ENCODE results near the gene CTU2. TPM values are rescaled to one million over a fixed set of nuclear protein-coding genes. Genes with fewer than 3 reads are reported as not detected.
A peak's percentile ranks its signal among the peaks of the same experiment; 100 is the strongest.

The CTU2 gene
- total RNA-seq, 1 experiment from 2014 or later, result 20.5 TPM

DNA sequence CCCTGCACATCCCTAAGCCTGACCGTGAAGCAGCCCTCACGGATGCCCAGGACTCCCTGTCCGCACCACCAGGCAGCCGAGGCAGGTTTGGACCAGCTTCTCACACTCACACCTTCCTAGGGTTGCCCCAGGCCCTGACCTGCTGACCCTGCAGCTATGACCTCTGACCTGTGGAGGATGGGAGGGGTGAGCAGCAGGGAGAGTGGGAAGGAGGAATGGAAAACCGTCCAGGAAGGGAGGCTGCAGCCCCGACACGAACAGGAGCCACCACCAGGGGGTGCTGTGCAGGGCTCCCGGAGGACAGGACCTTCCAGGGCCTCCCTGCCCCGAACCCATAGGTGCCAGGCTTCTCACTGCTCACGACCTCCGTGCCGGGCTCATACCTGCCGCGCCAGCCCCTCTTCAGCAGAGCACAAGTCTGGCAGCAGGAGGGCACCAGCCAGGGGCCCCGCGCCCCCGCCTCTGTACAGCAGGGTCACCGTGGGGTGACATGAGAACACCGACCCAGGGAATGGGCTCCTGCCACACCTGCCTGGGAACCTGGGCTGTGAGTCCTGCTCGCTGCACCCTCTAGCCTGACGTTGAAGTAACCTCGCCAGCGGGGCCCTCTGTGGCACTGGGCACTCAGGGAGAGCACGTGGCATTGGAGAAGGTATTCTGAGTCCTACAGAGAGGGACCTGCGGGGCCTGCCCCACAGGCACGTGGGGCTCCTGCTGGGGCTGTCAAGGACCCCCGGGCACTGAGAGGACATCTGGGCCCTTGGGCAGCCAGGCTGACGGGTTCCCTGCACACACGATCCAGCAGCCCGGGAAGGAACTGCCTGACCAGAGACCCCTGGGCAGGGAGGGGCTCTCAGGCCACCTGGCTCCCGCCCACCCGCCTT, 37.6 kb downstream of the CTU2 start:
- DNase-seq (ENCODE audit: low spot score), result peak; percentile 61

DNA sequence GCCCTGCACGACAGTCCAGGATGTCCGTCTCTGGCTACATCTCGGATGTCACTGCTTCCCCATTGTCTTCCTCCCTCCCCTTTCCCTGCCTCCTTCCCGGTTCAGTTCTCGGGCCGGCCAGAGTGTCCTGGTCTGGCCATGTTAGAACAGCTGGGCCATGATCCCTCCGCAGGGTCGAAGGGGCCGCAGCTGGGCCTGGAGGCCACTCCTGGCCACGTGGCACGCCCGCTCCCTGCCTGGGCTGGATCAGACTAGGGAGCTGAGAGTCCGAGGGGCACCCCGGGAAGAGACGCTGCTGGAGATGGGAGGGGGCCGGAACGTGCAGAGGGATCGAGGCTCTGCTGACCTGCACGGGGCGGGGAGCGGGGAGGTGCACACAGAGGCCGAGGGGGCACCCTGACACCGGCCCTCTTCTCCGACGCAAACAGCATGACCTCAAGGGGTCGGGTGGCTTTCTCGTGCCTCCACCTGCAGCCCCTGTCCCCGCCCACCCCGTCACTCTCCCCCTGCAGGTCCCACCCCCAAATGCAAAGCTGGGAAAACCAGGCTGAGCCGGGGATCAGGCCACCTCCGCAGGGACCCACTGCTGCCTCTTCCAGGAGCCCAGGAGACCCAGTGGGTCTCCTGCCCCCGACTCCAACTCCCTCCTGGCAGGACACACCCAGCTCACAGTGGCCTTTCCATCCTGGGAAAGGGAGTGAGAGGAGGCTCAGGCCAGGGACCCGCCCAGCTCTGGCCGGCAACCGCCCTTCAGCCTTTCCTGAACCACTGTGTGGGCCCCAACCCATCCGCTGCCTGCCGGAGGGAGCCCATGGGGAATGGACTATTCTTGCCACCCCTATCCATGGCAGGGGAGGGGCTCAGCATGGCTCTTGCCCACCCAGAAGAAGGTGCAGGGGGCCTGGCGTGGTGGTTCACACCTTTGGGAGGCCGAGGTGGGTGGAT, 38.5 kb downstream of the CTU2 start:
- DNase-seq (ENCODE audit: low spot score), result no peak

DNA sequence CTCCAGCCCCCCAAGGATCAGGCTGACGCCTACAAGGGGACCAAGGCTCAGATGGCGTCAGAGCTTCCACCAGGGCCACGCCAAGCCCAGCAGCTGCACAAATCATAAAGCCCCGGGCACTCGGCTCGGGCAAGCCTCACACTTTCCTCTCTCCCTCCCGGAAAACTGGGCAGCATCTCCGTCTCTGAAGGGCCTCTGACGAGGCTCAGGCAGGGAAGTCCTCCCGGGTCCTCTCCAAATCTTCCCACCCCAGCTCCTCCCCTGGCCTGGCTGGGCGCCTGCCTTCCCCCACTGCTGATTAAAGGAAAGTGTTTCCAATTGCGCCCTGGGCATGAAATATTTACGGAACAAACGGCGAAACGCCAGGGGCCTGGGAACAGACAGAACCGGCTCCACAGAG, 40.2 kb downstream of the CTU2 start:
- no peak for DNase-seq (ENCODE audit: low spot score)

DNA sequence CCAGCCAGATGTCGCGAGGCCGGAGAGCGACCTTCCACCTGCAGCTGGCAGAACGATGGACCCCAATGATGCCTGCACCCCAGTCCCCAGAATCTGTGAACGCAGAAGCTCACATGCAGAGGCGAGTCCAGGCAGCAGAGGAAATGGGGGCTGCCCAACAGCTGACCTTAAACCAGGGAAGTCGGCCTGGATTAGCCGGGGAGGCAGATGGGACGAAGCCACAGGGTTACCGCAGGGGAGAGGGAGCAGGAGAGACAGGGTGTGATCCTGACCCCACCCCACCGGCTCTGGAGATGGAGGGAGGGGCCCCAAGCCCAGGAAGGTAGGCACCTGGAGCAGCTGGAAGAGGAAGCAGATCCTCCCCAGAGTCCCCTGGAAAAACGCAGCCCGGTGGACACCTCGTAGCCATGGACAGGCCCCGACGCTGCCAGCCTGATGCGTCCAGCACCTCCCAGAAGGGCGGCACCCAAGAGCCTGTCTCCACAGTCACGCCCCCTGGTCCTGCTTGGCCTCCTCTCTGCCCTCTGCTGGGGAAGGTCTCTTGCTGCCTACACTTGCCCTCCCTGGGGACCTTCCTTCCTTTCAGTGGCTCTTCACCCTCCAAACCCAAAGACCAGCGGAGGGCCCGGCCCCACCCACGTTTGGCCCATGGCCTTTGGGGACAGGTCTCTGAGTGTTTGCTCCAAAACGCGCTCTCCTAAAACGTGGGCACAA, 41.4 kb downstream of the CTU2 start:
- peak; percentile 71 for DNase-seq (ENCODE audit: low spot score)

DNA sequence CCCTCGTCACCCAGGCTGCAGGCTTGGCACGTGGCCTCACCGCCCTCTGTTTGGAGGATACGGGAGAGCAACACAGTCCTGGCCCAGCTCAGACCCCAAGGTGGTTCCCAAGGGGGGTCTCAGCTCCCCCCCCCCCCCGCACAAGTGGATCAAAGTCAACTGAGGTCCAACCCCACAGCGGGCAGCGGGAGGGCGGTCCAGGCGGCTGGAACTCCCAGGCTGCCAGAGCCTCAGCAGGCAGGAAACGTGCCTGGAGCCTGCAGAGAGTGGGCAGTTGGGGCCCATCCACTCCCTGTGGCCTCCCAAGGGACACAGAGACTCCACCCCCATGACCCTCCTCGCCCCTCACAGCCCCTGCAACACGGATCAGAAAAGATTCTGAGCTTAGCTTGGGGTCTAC, 42.1 kb downstream of the CTU2 start:
- DNase-seq (ENCODE audit: low spot score), result no peak

DNA sequence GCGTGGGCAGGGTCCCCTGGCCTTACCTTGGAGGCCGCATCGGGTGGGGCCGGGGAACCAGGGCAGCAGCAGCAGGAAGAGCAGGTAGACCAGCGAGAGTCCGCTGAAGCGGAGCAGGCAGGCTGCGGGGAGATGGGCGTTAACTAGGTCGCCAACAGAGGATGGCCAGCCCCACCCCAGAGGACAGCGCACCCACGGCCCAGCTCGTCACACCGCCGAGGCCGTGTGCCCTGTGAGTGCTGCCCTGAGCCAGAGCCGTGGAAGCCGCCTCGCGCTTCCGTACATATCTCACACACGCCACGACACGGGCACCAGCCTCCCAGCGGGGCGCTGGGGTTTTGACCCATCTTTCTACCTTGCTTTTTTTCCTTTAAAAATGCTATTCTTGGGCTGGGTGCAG, 43.1 kb downstream of the CTU2 start:
- DNase-seq (ENCODE audit: low spot score), result no peak

DNA sequence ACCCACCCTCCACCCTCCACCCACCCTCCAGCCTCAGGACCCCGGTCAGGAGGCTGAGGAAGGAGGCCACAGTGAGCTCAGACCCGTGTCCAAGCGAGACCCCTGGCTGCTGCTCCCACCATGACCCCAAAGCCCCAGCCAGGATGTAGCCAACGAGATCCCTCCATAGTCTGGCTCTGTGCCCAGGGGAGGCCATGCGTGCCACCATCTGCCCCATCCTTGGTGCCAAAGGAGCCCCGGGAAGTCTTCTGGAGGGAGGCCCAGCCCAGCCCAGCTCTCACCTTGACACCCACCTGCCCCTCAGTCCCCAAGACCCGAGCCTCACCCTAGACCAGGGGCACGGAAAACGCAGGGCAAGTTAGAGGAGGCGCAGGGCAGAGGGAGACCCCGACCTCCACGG, 44.6 kb downstream of the CTU2 start:
- no peak for DNase-seq (ENCODE audit: low spot score)

DNA sequence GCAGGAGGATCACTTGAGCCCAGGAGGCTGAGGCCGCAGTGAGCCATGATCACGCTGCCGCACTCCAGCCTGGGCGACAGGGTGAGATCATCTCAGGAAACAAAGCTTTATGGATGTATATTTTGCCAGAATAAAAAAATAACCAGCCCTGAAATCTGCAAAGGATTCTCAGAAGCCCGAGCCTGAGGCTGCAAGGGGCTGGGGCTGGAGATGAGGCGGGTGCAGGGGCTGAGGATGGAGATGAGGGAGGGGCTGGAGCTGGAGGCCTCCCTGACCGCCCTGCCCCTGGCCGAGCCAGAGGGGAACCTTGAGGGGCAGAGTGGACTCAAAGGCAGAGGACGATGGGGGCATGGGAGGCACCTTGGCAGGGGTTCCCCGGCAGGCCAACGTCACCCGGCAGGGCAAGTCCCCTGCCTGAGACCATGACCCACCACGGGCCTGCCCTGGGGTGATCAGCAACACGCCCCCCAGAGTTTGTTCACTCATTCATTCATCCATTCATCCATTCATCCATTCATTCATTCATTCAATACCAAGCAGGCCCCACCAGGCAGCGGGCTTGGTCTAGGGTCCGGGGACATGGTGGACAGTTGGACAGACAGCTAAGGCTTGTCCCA, 46.2 kb downstream of the CTU2 start:
- no peak for DNase-seq (ENCODE audit: low spot score)

DNA sequence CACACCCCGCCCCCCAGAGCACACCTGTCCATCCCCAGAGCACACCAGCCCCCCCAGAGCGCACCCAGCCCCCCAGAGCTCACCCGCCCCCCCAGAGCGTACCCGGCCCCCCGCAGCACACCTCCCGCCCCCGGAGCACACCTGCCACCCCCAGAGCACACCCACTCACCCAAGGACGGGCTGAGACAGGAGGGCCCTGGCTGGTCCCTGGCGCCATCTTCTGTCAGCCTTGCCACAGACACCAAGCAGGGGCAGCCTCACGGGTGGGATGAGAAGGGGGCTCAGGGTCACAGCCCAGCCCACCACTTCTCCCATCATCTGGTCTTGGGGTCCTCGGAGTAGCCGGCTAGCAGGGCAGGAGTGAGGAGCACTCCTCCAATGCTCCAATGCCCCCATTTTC, 46.9 kb downstream of the CTU2 start:
- no peak for DNase-seq (ENCODE audit: low spot score)

DNA sequence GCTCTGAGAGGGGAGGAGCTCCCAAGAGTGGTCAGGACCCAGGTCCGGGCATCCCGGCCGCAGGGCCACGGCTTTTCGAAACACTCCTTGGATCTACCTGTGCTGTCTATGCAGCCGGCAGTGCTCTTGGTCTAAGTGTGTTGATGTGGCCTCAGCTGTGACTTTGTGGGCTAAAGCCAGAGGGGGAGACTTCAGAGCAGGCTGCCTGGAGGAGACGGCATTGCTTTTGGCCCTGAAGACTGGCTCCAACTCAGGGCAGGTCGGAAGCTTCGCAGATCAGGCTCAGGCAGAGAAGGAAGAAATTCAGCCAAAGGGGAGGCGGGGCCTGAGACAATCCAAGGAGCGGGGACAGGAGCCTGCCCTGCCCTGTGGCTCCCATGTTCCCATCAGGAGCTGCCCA, 47.3 kb downstream of the CTU2 start:
- DNase-seq (ENCODE audit: low spot score), result no peak

DNA sequence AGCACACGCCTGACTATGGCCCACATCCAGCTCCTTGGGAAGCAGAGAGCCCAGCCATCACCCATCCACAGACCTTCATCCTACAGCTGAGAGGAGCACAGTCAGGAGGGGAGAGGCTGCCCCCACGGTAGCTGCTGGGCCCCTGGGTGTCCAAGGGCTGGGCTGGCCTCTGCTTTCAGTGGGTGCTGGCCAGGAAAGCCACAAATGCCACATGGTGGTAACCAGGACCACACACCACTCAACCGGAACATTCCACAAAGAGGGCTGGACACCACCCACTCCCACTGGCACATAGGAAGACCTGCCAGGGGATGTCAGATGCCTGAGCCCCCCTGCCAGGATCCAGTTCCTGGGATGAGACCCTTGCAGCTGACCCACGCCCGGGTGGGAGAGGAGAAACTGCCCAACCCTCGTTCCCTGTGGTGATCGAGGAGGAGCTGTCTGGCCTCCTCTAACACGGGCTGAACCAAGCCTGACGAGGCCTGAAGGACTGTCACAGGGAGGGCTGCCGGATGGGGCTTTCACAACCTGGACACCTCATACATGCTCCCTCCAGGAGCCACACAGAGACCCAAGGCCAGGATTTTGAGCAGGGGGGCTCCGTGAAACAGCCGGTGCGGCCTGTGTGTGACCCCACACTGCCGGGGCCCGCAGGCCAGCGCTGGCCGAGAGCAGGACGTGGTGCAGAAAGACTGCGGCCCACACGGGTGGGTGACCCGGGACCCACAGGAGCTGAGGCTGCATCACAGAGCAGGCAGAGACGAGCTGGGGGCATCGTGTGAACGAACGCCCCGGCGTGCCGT, 48.0 kb downstream of the CTU2 start:
- DNase-seq (ENCODE audit: low spot score), result no peak

DNA sequence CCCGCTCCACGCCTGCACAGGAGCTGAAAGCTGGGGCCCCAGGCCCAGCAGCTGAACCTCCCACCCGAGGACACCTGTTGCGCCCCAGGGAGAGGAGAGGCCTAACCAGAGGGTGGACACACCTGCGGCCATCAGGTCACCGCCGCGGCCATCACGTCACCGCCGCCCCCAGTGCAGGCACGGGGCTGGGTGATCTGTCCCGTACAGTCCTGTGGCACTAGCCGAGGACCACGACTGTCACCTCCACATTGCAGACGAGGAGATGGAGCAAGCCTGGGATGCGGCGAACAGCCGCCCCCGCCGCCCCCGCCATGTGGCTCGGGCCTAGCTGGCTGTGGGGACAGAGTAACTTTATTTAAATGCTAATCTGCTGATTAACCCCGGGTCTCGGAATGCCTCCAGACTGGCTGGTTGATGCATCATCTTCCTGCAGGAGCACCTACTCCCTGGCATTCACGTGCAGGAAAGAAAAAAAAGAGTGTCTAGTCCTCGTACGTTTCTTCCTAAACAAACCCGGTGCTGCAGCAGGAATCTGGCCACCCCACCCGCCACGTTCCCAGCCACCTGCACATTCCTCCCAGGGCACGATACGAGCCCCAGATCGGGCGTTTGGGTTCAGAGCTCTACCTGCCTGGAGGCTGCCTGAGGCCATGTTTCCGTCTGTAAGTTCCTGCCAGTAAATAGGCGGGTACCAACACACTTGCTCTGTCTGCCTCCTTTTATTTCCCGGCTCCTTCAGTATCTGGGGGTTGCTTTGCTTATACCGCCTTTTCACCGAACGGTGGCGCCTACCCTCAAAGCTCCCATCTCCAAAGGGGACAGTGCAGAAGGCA, 48.8 kb downstream of the CTU2 start:
- peak; percentile 69 for DNase-seq (ENCODE audit: low spot score)

DNA sequence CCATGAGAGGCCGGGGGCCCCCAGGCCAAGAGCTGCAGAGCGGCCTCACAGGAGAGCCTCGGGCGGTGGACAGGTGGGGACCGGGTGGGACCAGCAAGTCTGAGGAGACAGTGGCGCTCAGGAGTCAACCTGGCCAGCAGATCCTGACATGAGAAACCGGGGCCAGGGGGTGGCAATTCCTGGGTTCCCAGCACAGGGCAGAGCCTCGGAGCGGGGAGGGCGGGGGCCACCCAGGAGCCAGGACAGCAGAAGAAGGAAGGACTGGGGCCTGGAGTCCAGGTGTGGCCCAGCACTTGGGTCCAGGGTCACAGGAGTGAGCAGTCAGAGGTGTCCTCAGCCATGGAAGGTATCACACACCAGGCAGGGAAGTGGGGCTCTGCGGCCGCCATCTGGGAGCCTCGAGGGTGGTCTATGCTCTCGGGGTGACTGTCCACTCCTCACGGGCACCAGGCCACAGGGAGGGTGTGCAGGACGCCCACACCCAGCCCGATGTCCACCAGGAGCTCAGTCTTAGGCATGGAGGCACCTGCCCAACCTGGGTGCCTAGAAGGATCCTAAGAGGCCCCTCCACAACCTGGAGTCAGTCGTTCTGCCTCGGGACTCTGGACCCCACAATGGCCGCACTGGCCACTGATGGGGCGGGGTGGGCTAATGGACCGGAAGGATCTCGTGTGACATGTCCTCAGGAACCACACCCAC, 49.6 kb downstream of the CTU2 start:
- DNase-seq (ENCODE audit: low spot score), result no peak

DNA sequence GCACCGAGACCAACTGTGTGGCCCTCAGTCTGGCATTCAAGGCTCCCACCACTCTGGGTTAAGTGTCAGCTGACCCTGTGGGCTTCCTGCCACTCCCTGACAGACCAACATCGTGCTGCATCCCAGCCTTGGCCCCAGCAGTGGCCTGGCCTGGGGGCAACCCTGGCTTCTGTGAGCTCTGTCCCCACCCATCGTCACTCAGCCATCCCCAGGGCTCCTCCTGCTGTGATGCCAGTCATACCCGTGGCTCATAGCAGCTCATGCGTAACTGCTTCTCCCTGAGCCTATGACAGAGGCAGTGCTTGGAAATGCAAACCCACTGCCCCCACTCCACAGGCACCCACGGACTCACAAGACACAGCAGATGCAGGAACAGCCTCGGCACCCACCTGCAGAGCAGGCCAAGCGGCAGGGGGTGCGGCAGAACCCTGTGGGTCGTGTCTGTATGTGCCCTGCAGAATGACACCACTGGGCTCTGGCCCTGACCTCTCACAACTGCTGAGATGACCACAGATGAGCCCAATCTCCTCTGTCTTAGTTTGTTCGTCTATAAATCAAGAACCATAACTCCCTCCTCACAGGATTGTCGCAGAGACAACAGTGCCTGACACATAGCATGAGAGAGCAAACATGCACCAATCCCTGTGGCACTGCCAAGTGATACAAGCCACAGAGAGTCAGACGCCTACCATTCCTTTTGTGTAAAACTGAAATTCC, 52.1 kb downstream of the CTU2 start:
- peak; percentile 51 for DNase-seq (ENCODE audit: low spot score)

DNA sequence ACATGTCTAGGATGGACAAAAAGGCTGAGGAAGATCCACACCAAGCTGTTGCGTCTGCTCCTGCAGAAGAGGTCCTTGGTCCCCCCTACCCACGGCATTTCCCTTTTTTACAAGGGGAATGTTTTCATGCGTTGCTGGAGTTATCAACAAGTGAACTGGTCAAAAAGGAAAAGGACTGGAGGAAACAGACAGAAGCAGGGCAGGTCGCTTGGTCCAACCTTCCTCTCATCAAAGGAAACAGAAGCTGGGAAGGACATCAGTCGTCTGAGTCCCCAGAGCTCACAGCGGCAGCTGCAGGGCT, 52.6 kb downstream of the CTU2 start:
- DNase-seq (ENCODE audit: low spot score), result no peak

DNA sequence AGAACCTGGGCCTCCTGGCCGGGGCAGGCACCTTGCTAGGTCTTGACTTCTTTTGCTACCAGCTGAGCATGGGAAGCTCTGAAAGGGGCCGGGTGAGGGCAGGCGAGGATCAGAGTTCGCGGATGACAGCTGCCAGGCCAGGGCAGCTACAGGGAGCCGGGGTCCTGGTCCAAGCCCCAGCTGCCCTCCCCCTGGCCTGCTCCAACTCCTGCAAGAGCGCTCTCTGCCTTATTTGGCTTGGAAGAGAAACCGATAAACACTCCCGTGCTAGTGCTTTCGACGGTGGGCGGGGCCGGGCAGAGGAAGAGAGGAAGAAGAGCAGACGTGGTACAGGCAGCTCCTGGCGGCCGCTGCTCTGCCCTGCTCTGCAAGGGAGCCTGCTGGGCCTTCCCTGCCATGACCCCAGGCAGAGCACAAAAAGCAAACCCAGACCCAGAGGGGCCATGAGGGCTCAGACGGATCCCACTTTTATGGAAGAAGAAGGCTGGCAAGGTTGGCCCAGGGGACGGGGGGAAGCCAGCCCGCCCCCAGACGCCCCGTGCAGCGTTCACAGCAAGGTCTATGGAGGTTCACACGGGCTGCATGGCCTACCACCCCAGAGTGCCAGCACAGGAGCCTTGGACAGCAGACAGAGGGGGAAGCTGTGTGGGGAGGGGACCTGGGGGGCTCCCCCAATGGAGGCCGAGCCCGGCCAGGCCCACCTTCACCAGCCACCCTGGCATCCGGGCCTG, 53.1 kb downstream of the CTU2 start:
- peak; percentile 59 for DNase-seq (ENCODE audit: low spot score)

DNA sequence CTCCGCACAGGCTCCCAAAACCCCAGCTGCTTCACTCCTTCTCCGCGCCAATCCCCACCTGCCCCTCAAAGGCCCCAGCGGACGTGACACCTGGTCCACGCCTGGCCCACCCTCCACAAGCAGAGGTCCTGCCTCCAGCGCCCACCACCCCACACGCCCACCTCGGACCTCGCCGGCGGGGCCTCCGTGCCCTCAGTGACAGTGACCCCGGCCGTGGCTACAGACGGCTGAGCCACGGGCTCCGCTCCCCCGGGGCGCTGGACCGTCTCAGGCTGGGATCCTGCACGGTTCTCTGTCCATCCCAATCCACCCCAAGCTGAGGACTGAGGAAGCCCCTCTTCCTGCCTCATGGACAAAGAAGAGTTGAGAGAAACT, 53.7 kb downstream of the CTU2 start:
- no peak for DNase-seq (ENCODE audit: low spot score)

All from A172 (cell line).